Uterus (tissue), 4 donors: ENCODE data around the gene IRX4. TPM values are rescaled to one million over a fixed set of nuclear protein-coding genes. Genes with fewer than 3 reads are reported as not detected.

Source experiments
- DNase-seq, 2 donors: peaks; one replicate each; pipeline ENCODE4 v3.0.0-alpha.2; 2019 to 2020
- H3K27ac ChIP-seq, 2 donors: fragments of 200-600 bp; sonication (generic); 1 replicate in 1 of 2; 2 replicates in 1 of 2; pipeline ENCODE4 v1.5.1; 2016 to 2018
- H3K27me3 ChIP-seq, 2 donors: fragments of 200-600 bp; sonication (generic); one replicate each; pipeline ENCODE4 v1.5.1; 2018 to 2019; ENCODE audit warnings: control low read depth in 1 of 2
- H3K36me3 ChIP-seq, 2 donors: fragments of 200-600 bp; sonication (generic); one replicate each; pipeline ENCODE4 v1.5.1; 2019; ENCODE audit warnings: control low read depth in 1 of 2
- H3K4me1 ChIP-seq, 2 donors: fragments of 200-600 bp; sonication (generic); one replicate each; pipeline ENCODE4 v1.5.1; 2018 to 2019; ENCODE audit warnings: control low read depth in 1 of 2
- H3K4me3 ChIP-seq, 2 donors: fragments of 200-600 bp; sonication (generic); 1 replicate in 1 of 2; 2 replicates in 1 of 2; pipeline ENCODE4 v1.5.1; 2018 to 2019; ENCODE audit warnings: mild to moderate bottlenecking in 1 of 2
- H3K9me3 ChIP-seq, 2 donors: fragments of 200-600 bp; sonication (generic); one replicate each; pipeline ENCODE4 v1.5.1; 2019; ENCODE audit warnings: control low read depth in 1 of 2
- POLR2A ChIP-seq, 2 donors: fragments of 450-650 bp; IDR thresholded peaks; one replicate each; pipeline ENCODE4 v1.6.1; 2016; ENCODE audit warnings: antibody characterized with exemption in 2 of 2, mild to moderate bottlenecking in 1 of 2, moderate library complexity in 1 of 2
- intact Hi-C: fragments of 100-400 bp; cut with DNase I; formaldehyde crosslinking; loops from one replicate; pipeline ENCODE4 v1.15.1; 2023; ENCODE audit warnings: low total_unique reads
- total RNA-seq, 4 donors: library from RNA; depleted of rRNA in 3 of 4; stranded (reverse); fragments of >200 nt in 3 of 4; gene quantifications; one replicate each; pipeline versions ENCODE4 v1.1.0 to v1.2.4, GENCODE V29; 2014 to 2023
- TF ChIP-seq, protein P1 (sequence below), 4 experiments: fragments of 200-600 bp in 2 of 4; fragments of 450-650 bp in 2 of 4; sonication (generic) in 2 of 4; IDR thresholded peaks; one replicate each; pipeline ENCODE4 v1.5.1; 2016 to 2019; ENCODE audit warnings: antibody characterized with exemption in 4 of 4, mild to moderate bottlenecking in 2 of 4, moderate library complexity in 1 of 4
- donor health status: DM: yes; HTN: yes; CAD: no.

The IRX4 gene
- total RNA-seq, 4 donors from 2014 or later: not detected

- no peak for DNase-seq
- H3K4me1 ChIP-seq: no peaks in the 10 kb centered on the region
- no peak overlapping the region for H3K27ac ChIP-seq
- no peaks in the 10 kb centered on the region for H3K36me3 ChIP-seq
- no peak overlapping the region for H3K4me3 ChIP-seq
- intact Hi-C loops: no loop called here
- no peaks in the 10 kb centered on the region for H3K27me3 ChIP-seq
- no peak for TF ChIP-seq POLR2A (IDR thresholded peaks at IDR 0.05)
- TF ChIP-seq, protein P1, sequence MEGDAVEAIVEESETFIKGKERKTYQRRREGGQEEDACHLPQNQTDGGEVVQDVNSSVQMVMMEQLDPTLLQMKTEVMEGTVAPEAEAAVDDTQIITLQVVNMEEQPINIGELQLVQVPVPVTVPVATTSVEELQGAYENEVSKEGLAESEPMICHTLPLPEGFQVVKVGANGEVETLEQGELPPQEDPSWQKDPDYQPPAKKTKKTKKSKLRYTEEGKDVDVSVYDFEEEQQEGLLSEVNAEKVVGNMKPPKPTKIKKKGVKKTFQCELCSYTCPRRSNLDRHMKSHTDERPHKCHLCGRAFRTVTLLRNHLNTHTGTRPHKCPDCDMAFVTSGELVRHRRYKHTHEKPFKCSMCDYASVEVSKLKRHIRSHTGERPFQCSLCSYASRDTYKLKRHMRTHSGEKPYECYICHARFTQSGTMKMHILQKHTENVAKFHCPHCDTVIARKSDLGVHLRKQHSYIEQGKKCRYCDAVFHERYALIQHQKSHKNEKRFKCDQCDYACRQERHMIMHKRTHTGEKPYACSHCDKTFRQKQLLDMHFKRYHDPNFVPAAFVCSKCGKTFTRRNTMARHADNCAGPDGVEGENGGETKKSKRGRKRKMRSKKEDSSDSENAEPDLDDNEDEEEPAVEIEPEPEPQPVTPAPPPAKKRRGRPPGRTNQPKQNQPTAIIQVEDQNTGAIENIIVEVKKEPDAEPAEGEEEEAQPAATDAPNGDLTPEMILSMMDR (IDR thresholded peaks at IDR 0.05): no peak
- no peaks in the 10 kb centered on the region for H3K9me3 ChIP-seq
These were observed 18.3 kb upstream of the IRX4 start for GRCh38 chr5:1901061-1901460.

- Histone ChIP-seq H3K36me3 (no peaks in the 10 kb centered on the region), H3K27ac (no peak overlapping the region), H3K4me3 (no peak overlapping the region), H3K9me3 (no peaks in the 10 kb centered on the region), H3K4me1 (no peaks in the 10 kb centered on the region), H3K27me3 (no peaks in the 10 kb centered on the region)
- DNase-seq: no peak
- intact Hi-C loops: no loop called here
- TF ChIP-seq POLR2A (IDR thresholded peaks at IDR 0.05): no peak
- TF ChIP-seq, protein P1 (IDR thresholded peaks at IDR 0.05): no peak
These were observed 16.5 kb upstream of the IRX4 start for GRCh38 chr5:1899201-1899600.

GRCh38 chr5:1897816-1898450, 15.2 kb upstream of the IRX4 start:
- intact Hi-C loops: no loop called here
- H3K27me3 ChIP-seq: no peaks in the 10 kb centered on the region
- no peaks in the 10 kb centered on the region for H3K36me3 ChIP-seq
- no peaks in the 10 kb centered on the region for H3K9me3 ChIP-seq
- H3K27ac ChIP-seq: no peak overlapping the region
- TF ChIP-seq POLR2A (IDR thresholded peaks at IDR 0.05): no peak
- TF ChIP-seq, protein P1 (IDR thresholded peaks at IDR 0.05): no peak
- DNase-seq: no peak
- H3K4me3 ChIP-seq: no peak overlapping the region
- no peaks in the 10 kb centered on the region for H3K4me1 ChIP-seq

- H3K27me3 ChIP-seq: no peaks in the 10 kb centered on the region
- no peaks in the 10 kb centered on the region for H3K36me3 ChIP-seq
- no peak overlapping the region for H3K27ac ChIP-seq
- no peak overlapping the region for H3K4me3 ChIP-seq
- no peak for TF ChIP-seq POLR2A (IDR thresholded peaks at IDR 0.05)
- TF ChIP-seq, protein P1 (IDR thresholded peaks at IDR 0.05): no peak
- DNase-seq: no peak
- H3K4me1 ChIP-seq: no peaks in the 10 kb centered on the region
- no peaks in the 10 kb centered on the region for H3K9me3 ChIP-seq
- intact Hi-C loops: no loop called here
These were observed 14.7 kb upstream of the IRX4 start for GRCh38 chr5:1897386-1897785.

DNA sequence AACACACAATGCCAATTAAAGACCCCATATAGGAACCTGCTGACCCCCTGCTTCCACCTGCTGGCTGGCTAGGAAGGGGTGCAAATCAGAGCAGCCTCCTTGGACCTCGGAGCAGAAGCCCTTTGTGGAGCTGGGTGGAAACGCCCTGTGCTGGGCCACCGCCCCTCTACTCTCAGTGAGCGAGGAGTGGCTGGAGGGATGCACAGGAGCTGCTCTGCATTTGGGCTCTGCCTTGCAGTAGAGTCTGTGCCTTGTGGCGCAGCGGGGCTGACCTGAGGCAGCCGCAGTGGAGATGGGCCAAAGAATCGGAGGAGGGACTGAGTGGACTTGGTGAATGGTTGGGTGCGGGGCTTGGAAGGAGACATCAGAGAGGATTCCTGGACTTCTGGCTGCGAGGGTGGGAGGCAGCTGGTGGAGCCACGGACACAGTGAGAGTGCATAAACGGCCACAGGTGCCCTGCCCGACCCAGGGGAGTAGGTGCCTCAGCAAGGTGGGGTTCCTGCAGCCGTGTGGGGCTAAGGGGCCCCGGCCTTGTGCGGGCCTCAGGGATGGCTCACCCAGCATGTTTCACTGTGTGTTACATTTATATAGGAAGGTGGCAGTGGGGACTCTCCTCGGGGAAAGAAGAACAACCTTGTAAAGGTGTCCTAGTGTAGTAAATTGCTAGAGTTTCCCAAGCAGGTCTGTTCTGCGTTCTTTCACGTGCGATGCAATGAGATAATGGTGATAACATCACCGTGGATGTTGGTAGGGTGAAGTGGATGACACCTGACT, 14.1 kb upstream of the IRX4 start:
- Histone ChIP-seq H3K27ac (no peak overlapping the region), H3K4me1 (no peaks in the 10 kb centered on the region), H3K36me3 (no peaks in the 10 kb centered on the region), H3K9me3 (no peaks in the 10 kb centered on the region), H3K4me3 (no peak overlapping the region), H3K27me3 (no peaks in the 10 kb centered on the region)
- intact Hi-C loops: no loop called here
- no peak for TF ChIP-seq POLR2A (IDR thresholded peaks at IDR 0.05)
- TF ChIP-seq, protein P1 (IDR thresholded peaks at IDR 0.05): no peak
- no peak for DNase-seq
